Fibroblast of pulmonary artery (primary cell): ENCODE measurements around the gene KCNG3.

Experiments used
- DNase-seq: peaks from one replicate; pipeline ENCODE4 v3.0.0-alpha.2; 2010; ENCODE audit warnings: low read depth
- H3K4me3 ChIP-seq: replicated peaks from 2 replicates; pipeline ENCODE4 v1.5.1; 2011; ENCODE audit warnings: low read depth, mild to moderate bottlenecking, control low read depth, low read length, moderate library complexity
- TF ChIP-seq, protein P1 (sequence below): IDR thresholded peaks from 2 replicates; pipeline ENCODE4 v1.5.1; 2011; ENCODE audit warnings: mild to moderate bottlenecking, control low read depth, low read length, inconsistent platforms; ENCODE audit errors: missing control alignments

The KCNG3 gene

DNA sequence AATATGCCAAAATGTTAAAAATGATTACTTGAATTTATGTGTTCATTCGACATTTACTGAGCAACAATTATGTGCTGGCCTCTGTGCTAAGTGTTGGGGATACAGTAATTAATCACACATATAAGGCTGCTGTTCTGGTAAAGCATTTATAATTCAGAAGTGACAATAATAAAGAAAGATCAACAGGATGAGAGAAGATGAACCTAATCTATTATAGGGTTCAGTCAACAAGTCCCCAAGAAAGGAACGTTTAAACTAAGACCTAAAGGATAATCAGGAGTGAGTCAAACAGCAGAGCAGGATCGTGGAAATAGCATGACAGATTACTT, 72.7 kb downstream of the KCNG3 start:
- TF ChIP-seq, protein P1, sequence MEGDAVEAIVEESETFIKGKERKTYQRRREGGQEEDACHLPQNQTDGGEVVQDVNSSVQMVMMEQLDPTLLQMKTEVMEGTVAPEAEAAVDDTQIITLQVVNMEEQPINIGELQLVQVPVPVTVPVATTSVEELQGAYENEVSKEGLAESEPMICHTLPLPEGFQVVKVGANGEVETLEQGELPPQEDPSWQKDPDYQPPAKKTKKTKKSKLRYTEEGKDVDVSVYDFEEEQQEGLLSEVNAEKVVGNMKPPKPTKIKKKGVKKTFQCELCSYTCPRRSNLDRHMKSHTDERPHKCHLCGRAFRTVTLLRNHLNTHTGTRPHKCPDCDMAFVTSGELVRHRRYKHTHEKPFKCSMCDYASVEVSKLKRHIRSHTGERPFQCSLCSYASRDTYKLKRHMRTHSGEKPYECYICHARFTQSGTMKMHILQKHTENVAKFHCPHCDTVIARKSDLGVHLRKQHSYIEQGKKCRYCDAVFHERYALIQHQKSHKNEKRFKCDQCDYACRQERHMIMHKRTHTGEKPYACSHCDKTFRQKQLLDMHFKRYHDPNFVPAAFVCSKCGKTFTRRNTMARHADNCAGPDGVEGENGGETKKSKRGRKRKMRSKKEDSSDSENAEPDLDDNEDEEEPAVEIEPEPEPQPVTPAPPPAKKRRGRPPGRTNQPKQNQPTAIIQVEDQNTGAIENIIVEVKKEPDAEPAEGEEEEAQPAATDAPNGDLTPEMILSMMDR, result no peak
- no peak for DNase-seq
- no peak overlapping the region for H3K4me3 ChIP-seq

DNA sequence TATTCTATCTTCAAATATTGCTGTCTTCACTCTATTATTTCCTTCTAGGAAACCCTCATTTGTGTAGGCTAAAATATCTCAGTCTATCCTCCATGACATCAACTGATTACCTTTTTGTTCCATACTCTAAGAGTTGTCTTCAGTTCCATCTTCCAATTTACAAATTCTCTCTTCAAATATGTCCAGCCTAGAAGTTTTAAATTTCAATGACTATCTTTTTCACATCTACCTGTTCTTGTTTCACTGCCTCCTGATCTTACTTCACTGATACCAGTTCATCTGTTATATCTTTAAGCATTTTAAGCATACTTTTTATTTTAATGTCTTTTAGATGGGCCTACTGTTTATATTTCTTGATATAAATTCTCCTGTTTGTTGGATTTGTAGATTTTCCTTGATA, 79.1 kb downstream of the KCNG3 start:
- H3K4me3 ChIP-seq, result no peak overlapping the region
- no peak for DNase-seq
- TF ChIP-seq, protein P1, result no peak

DNA sequence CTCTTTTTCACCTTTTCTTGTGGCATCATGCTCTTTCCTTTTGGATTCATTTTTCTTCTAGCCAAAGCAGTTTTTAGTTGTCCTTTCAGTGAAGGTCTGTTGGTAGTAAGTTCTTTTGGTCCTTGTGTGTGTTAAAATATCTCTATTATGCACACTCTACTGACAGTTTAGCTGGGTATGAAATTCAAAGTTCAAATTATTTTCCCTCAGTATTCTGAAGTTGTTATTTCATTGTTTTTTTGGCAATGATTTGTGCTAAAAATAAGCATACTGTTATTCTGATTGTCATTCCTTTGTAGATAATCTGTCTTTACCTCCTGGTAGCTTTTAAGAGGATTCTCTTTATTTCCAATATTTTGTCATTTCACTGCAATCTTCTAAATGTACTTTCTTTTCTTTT, 79.6 kb downstream of the KCNG3 start:
- no peak for DNase-seq
- H3K4me3 ChIP-seq, result no peak overlapping the region
- TF ChIP-seq, protein P1, result no peak

DNA sequence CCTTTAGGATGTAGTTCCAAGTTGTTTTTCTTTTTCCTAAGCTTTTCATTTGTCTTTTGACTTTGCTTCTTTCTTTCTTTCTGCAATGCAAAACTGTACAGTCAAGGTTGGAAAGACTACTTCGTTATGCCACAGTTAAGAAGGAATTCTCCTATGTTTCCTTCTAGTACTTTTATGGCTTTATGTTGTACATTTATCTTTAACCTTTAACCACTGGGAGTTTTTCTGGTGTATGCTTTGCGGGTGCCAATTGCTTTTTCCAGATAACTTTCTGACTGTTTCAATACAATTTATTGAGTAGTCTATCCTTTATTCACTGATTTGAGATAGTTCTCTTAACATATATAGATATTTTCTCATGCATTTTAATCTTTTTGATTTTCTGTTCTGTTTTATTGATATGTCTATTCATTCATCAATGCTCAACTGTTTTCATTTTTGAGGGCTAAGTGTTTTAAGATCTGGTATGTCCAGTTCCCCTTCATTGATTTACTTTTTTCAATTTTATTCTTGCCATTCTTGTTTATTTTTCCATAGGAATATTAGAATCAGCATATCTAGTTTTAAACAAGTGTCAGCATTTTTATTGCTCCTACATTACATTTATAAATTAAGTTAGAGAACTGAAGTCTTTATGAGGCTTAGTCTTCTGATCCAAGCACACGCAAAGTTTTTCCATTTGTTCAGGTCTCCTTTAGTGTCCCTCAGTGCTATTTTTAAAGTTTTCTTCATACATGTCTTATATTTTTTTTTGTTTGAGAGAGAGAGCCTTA, 82.9 kb downstream of the KCNG3 start:
- no peak for DNase-seq
- TF ChIP-seq, protein P1, result no peak
- no peak overlapping the region for H3K4me3 ChIP-seq

DNA sequence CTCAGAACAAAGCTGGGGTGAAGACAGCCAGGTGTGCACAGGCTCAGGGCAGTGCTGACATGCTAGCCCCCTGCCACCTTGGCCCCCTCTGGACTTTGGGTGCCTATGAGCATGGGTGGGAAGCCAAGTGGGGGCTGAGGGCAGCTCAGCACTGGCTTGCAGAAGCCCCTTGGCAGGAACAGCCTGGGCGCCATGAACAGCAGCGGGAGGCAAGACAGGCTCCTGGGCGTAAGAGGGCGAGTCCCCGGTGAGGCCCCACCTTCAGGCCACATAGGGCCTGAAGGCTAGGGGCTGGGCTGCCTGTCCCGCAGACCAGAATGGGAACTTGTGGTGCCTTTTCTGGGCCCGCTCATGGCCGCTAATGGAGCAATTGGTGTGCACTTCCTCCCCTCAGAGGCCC, 85.8 kb downstream of the KCNG3 start:
- TF ChIP-seq, protein P1, result no peak
- DNase-seq, result no peak
- H3K4me3 ChIP-seq, result no peak overlapping the region

DNA sequence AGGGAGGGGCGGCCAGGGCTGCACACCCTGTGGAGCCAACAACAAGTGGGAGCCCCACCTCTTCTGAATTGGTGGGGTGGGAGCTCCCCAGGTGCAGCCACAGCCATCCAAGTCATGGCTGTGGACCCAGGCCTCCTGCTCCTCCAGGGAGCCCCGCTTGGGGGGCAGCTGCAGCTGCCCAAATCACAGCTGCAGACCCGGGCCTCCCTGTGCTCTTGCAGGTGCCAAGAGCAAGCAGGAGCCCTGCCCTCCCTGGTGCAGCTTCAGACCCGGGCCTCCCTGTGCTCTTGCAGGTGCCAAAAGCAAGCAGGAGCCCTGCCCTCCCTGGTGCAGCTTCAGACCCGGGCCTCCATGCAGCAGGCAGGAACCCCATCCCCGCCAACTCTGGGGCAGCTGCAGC, 86.3 kb downstream of the KCNG3 start:
- TF ChIP-seq, protein P1, result no peak
- H3K4me3 ChIP-seq, result no peak overlapping the region
- no peak for DNase-seq

DNA sequence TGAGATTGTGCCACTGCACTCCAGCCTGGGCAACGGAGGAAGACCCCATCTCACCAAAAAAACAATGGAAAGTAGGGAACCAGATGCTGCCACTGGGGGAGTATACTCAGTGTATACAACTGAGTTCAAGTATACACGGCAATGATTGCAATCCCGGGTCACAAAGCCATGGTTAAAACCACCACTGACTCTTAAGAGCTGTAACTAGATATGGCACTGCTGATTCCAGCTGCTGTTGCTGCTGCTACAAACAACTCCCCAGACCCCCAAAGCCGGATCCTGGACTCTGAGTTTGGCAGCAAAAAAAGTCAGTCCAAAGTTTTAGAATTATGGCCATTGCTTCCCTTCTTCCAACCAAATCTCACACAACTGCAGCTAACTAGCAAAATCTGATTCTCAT, 89.1 kb downstream of the KCNG3 start:
- H3K4me3 ChIP-seq, result no peak overlapping the region
- TF ChIP-seq, protein P1, result no peak
- DNase-seq, result no peak
